ENCODE data around the gene MRPS7.

GRCh38 chr17:75227729-75228128, 34.0 kb upstream of the MRPS7 start:
- no peak for TF ChIP-seq ATF2 (tag by site-specific recombination; IDR thresholded peaks at IDR 0.05; ENCODE audit: low read depth)
- TF ChIP-seq ZNF18 (tag by site-specific recombination; IDR thresholded peaks at IDR 0.05) = no peak
- TF ChIP-seq CTCF (tag by site-specific recombination; IDR thresholded peaks at IDR 0.05) = no peak
- TF ChIP-seq GLI2 (tag by site-specific recombination; IDR thresholded peaks at IDR 0.05; ENCODE audit: borderline replicate concordance, low read depth) = no peak
- TF ChIP-seq REST (tag by site-specific recombination; IDR thresholded peaks at IDR 0.05) = no peak
- no peak for TF ChIP-seq ZNF362 (tag by site-specific recombination; IDR thresholded peaks at IDR 0.05)
- TF ChIP-seq ZNF174 (tag by site-specific recombination; IDR thresholded peaks at IDR 0.05) = no peak
- no peak for TF ChIP-seq ZNF707 (tag by site-specific recombination; IDR thresholded peaks at IDR 0.05)
- TF ChIP-seq ZNF747 (tag by site-specific recombination; IDR thresholded peaks at IDR 0.05) = no peak
- TF ChIP-seq ZNF239 (tag by site-specific recombination; IDR thresholded peaks at IDR 0.05) = no peak

Measured in HEK293 (cell line).